Measurements from ENCODE around the gene CACNG3.
"Not testable (repeated sequence)": the region's sequence is repeated elsewhere in the genome, so short reads cannot be mapped to it uniquely, and the experiment has no call there.

CACNG3 gene

DNA sequence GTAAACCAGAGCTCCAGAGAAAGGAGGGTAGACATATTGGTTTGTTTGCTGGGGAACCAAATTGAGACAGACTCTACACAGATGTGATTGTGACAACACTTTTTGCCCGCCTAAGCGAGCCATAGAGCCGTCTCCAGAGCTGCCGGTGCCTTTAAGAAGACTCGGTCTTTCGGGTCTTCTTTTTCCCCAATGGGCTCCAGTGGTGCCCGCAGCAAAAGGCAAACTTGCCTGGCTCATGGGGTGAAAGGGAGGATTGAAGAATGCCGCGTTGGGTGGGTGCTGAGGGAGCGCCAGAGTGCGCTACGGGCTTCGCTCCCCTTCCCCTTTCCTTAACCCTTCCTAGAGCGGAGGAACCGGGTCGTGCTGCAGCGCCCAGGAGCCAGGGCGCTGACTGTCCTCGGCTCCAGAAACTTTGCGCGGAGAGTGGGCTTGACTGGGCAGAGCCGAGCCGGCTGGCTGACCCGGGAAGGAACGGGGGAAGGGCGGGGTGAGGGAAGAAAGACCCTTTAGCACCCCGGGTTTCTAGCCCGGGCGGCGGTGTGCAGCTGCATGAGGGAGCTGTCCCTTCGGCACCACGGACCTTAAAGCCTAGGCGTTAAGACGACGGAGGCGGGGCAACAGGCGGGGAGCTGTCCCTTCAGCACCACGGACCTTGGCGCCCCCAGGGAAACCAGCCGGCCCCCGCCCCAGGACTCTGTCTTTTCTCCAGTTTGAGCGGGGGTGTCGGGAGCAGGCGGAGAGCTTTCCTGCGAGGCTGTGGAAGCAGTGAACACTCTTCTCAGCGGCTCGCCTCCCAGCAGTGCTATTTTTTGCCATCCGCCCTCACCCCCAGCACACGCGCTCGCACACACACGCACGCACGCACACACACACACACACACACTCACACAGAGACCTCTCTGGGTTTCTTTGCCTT lies at the start of gene CACNG3:
Gene CACNG3, plus strand, starts transcription at position 880 of the 916 bp plus-strand sequence. CDS start 420 bp downstream, outside the sequence.
- in situ Hi-C loops (cut with HindIII; ENCODE audit: low sequenced_read_pairs): no loop called here

DNA sequence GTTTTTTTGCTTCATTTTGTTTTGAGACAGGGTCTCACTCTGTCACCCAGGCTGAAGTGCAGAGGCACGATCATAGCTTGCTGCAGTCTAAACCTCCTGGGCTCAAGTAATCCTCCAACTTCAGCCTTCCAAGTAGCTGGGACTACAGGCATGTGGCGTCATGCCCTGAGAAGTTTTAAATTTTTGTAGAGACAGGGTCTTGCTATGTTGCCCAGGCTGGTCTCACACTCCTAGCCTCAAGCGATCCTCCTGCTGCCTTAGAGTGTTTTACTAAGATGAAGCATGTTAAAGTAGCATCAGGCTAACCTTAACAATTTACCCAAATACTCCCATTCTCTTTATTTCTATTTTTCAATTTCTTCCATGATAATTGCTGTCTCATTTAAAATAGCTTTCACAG lies 49.2 kb upstream of the CACNG3 start:
- in situ Hi-C loops (cut with HindIII; ENCODE audit: low sequenced_read_pairs): no loop called here

DNA sequence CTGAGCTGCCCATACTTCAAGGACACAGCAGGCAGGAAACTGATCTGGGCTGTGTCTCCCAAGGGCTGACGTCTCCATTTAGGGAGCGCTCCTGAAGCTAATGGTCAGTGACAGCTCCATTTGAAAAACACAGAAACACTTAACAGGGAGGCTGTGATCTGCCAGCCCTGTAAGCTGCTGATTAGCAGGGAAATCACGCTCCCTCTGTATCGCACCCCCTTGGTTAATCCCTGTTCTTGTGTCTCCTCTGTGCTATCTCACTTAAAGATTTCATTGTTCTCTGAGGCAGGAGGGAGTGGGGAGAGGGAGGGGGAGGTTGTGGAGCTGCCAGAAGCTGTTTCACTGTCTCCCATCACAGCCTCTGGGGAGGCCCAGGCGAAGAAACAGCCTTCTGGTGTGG lies 47.4 kb upstream of the CACNG3 start:
- in situ Hi-C loops (cut with HindIII; ENCODE audit: low sequenced_read_pairs): no loop called here

DNA sequence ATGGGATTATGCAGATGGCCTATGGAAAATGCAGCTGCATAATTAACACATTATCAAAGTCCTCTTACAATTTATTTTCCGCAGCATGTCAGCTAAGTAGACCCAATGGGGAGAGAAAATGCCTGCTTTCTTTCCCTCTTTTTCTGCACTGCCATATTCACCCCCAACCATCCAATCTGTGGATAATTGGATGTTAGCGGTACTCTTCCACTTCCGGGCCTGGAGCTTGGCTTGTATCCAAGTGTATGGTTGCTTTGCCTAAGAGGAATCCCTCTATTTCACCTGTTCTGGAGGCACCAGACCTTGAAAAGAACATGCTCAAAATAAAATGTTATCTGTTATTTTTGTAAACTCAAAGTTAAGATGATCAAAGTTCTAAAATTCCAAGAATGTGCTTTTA lies 41.1 kb upstream of the CACNG3 start:
- in situ Hi-C loops (cut with HindIII; ENCODE audit: low sequenced_read_pairs): no loop called here

DNA sequence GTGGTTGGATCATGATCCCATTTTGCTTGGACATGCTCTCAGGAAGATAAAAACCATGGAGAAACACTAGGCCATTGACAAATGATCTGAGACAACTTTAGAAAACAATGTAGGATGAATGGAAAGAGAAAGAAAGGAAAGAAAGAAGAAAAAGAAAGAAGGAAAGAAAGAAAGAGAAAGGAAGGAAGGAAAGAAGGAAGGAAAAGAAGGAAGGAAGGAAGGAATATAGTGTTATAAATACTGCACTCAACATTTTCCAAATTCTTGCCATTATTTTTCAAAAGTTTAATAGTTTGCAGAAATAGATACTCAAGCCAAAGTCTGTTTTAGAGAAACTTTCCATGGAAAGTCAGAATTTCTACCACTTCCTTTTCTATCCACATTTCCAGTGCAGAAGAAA lies 39.2 kb upstream of the CACNG3 start:
- in situ Hi-C loops (cut with HindIII; ENCODE audit: low sequenced_read_pairs): no loop called here

DNA sequence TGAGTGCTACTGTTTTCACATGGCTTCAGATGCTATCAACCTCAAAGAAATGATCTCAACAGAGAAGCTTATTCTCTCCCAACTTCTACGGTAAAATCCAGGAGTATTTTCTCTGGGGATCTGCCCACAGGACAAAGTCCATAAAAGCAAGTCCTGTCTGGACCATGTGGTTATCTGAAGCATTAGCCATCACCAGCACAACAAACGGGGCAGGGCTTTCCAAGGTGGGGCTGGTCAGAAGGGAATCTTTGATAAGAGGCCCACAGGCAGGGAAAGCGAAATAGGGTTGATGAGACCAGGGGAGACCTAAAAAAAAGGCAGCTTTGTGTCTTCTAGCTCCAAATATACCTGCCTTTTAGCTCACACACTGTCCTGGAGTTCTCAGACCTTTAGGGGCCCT lies 38.7 kb upstream of the CACNG3 start:
- in situ Hi-C loops (cut with HindIII; ENCODE audit: low sequenced_read_pairs): no loop called here

DNA sequence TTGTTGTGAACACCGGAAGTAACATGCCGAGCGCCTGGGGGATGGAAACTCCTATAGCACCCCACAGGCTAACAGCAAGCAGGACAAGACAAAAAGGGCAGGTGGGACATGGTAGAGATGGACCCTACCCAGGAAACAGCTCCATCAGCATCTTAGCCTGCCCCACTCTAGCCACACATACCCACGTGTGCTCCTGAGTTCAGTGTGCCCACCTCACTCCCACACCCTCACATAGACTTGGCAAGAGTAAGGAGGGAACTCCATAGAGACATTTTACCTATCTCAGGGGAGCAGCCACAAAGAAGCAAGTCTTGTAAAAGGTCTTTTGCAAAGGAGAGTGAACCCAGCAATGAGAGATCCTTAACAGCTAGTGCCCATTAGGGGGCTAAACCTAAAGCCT lies 37.8 kb upstream of the CACNG3 start:
- in situ Hi-C loops (cut with HindIII; ENCODE audit: low sequenced_read_pairs): no loop called here

DNA sequence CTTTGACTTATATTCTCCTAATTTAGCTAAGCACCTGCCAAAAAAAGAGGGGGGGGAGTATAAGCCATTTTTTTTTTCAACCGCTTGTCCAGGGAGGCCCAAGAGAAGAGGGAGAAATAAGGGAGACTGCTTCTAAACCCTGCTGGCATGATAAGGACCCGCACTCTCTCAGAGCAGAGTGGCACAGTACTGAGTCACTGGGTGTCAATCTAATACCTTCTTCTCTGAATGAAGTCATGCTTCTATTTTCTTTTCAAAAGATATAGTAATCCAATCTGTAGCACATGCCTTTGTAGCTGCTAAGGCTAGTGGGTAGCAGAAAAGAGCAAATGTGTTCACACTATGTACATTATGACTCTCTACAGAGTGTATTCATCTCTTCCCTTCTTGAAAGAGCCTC lies 34.9 kb upstream of the CACNG3 start:
- in situ Hi-C loops (cut with HindIII; ENCODE audit: low sequenced_read_pairs): no loop called here

DNA sequence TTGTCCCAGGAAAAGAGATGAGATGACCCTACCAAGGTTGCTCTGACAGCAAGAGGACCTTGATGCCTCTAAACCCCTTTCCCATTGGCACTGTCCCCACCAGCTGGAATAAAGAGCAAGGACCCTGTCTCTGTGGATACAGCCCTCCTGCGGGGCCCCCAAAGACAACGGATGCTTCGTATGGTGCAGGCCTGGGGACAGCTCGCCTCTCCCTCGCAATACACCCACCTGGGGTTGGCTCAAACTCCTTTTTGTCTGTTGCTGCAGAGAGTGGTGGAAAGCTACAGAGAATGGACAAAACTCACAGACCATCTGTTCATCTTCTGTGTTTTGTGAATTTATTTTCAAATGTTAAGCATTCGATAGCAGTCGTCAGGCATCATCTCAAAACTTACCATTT lies 27.6 kb upstream of the CACNG3 start:
- in situ Hi-C loops (cut with HindIII; ENCODE audit: low sequenced_read_pairs): no loop called here

DNA sequence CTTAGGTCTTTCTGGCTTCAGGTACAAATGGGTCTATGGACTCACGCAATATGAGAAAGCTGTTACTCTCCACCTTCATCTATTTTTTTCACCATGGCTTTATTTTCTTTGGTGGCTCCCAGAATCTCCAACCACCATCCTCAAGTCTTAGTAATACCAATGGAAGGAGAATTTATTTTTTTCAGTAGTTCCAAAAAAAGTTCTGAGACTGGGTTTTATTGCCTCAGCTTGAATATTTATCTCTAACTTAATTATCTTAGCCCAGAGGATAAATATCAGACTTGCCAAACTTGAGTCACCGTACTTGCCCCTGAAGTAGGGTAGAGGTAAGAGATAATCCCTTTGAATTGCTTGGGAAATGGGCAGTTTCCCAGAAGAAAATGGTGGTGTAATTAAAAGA lies 23.2 kb upstream of the CACNG3 start:
- in situ Hi-C loops (cut with HindIII; ENCODE audit: low sequenced_read_pairs): no loop called here

DNA sequence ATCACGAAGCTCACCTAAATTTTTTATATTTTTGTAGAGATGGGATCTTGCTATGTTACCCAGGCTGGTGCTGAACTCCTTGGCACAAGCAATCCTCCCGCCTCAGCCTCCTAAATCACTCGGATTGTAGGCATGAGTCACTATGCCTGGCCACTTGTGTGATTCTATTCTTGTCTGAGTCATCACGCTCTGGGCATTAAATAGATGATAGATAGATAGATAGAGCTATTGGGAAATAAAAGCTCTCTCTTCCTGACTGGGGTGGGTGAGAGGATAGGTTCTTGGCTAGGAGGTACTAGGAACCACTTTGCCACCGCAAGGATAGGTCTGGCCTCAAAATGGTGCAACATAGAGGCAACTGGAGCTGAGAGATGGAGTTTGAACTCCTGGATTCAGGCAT lies 21.4 kb upstream of the CACNG3 start:
- in situ Hi-C loops (cut with HindIII; ENCODE audit: low sequenced_read_pairs): no loop called here

DNA sequence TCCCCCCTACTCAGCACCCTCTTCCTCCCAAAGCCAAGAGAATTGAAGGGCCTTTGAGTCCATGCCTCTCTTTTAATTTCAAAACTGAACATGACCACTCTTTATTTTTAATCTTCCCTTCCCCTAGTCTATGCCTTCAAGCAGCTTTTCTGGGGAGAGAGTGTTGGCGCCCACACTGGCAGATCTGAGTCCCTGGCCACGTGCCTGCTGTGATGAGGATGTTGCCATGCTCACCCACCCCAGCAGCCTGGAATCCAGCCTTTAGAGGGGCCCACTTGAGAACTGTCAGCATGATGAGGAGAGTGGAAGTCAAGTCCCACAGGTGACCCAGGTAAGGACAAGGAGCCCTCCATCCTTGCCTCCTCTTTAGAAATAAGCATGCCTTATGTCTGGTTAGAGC lies 20.3 kb upstream of the CACNG3 start:
- in situ Hi-C loops (cut with HindIII; ENCODE audit: low sequenced_read_pairs): no loop called here

DNA sequence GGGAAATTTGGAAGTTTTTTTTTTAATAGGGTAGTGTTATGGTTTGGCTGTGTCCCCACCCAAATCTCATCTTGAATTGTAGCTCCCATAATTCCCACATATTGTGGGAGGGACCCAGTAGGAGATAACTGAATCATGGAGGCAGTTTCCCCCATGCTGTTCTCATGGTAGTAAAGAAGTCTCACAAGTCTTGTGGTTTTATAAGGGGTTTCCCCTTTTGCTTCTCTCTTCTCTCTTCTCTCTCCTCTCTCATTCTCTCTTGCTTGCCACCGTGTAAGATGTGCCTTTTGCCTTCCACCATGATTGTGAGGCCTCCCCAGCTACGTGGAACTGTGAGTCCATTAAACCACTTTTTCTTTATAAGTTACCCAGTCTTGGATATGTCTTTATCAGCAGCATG lies 17.3 kb upstream of the CACNG3 start:
- in situ Hi-C loops (cut with HindIII; ENCODE audit: low sequenced_read_pairs): not testable (repeated sequence)

DNA sequence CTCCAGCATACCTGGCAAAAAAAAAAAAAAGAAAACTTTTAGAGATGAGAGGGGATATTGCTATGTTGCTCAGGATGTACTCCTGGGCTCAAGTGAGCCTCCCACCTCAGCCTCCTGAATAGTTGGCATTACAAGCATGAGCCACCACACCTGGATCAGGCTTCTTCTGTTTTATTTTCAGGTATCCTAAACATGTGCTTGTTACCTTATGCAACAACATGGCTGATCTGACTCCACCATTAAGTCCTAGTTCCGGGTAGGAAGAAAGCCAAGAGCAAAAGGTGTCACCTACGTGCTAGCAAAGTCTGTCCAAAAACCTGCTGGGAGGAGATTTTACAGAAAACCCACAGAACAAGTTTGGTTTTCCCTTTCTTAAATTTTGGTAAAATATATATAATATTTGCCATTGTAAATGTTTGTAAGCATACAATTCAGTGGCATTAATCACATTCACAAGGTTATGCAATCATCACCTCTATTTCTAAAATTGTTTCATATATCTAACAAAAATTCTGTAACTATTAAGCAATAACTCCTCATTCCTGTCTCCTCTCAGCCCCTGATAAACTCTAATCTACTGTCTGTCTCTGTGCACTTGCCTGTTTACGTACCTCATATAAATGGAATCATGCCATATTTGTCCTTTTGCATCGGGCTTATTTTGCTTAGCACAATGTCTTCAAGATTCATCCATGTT lies 9.1 kb upstream of the CACNG3 start:
- in situ Hi-C loops (cut with HindIII; ENCODE audit: low sequenced_read_pairs): no loop called here

DNA sequence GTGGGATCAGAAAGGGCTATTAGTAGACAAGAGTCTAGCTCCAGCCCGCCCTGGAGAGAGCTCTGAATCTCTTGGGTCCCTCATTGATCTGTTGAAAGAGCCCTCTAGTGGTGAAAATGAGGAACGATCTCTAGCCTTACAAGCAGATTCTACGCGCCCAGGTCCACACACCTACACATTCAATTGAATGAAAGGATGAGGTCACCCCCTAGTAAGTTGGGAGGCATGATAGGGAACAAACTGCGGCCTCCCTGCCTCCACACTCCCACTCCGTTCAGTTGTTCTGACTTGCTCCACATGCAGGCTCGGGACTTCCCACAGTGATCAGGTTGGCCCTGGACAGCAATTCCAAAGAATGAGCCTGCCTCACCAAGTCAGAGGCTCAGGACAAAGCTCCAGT lies 2.9 kb upstream of the CACNG3 start:
- in situ Hi-C loops (cut with HindIII; ENCODE audit: low sequenced_read_pairs): no loop called here

DNA sequence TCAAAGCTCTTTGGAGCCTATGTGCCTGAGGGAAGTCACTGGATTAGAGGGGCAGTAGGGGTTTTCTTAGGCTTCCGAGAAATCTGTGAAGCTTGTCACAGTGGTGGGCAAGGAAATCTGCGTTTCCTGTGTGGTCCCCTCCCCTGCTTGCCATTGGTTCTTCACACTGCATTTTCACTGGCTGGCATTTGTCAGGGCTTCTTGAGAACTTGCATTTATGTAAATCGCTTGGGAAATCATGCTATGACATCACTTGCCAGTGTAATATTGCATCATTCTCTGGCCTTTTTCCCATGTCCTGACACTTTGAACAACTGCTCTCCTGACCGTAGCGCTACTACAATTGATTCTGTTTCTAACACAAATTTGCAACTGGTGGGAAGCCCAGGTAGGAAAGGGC lies 1.8 kb downstream of the CACNG3 start:
- in situ Hi-C loops (cut with HindIII; ENCODE audit: low sequenced_read_pairs): no loop called here

DNA sequence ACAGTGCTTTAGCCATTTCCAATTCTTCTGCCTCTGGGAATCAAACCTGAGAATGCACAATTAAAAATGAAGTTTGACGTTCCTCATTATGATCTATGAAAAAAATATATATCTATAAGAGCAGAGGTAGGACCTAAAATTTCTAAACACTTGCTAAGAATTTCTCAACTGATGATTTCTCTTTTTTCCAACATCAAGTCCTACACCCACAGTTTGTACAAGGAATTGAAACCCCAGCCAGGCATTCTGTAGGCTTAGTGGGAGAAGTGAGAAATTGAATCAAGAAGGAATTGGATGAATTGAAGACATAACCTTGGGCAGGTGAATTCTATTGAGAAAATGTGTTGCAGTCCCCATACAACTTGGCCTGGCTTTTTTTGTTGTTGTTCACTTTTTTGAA lies 2.7 kb downstream of the CACNG3 start:
- in situ Hi-C loops (cut with HindIII; ENCODE audit: low sequenced_read_pairs): no loop called here

DNA sequence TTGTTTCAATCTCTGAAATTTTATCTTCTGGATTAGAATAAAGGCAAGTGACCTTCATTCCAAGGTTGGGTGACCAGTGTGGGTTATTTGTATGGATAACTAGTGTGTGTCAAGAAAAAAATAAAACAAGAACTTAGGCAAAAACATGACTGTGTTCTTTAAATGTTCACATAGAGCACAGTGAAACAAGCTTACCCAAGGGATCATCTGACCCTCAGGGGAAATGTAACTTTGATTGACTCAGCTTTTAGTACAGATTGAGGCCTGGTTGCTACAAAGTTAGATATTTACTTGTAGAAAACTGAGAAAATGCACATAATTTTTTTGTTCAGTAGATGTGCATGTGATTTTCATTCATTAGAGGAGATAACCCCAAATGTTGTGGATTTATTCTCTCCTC lies 6.7 kb downstream of the CACNG3 start:
- in situ Hi-C loops (cut with HindIII; ENCODE audit: low sequenced_read_pairs): no loop called here

DNA sequence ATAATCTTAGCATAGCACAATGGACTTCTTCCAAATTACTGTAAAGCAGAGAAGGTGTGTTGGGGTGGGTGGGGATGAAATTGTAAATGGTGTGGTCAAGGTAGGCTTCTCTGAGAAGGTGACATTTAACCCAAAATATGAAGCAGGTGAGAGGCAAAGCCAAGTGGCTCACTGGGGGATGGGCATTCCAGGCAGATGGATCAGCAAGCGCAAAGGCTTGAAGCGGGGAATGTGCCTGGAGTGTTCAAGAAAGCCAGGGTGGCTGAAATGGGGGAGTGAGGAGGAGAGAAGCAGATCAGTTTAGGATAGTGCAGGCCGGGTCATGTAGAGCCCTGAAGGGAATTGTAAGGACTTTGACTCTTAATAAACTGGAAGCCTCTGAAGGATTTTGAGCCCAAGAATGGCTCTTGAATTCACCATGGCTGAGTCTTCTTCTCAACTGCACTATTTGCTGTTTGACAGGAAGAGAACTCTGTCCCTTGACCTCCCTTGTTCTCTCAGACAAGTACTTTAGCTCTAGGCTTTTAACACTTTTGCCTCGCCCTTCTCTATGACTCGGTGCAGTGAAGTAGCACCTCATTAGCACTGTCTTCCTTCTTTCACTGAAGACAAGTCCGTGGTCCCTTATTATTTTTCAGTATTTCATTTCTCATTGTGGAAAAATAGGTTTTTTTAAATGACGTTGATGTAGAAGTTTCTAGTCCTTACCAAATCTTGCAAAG lies 14.7 kb downstream of the CACNG3 start:
- in situ Hi-C loops (cut with HindIII; ENCODE audit: low sequenced_read_pairs): no loop called here

DNA sequence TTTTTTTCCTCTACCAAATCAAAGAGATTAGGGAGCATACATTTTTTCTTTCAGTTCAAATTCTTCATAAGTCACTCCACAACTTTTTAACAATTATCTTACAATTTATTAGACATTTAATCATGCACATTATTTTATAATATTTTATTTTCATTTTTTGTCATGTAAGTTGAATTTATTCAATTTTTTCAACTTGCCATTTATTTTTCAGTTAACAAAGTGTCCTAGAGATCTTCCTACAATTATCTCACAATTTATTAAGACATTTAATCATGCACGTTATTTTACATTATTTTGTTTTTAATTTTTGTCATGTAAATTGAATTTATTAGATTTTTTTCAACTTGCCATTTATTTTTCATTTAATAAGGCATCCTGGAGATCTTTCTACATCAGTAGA lies 16.2 kb downstream of the CACNG3 start:
- in situ Hi-C loops (cut with HindIII; ENCODE audit: low sequenced_read_pairs): no loop called here

DNA sequence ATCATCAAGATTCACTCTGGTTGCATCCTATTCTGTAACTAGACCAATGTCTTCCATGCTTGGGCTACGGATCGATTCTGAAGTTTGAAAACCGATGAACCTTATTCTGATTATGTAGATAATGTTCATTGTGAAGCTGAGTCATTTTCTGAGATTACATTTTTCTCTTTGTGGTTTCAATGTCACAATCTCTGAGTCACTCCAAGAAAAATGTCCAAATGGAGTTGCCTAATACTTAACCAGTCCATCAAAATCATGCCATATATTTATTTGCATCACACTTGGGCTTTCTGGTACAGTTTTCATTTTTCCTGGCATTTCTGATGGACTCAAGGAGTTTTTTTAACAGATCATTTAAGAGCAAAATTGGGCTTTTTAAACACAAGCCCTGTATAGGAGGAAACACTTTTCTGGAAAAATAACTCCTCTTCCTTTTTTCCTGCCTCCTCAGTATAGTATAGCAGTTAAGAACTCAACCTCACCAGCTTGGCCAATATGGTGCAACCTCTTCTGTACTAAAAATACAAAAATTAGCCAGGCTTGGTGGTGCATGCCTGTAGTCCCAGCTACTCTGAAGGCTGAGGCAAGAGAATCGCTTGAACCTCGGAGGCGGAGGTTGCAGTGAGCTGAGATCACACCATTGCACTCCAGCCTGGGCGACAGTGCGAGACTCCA lies 17.5 kb downstream of the CACNG3 start:
- in situ Hi-C loops (cut with HindIII; ENCODE audit: low sequenced_read_pairs): no loop called here

Data from DLD1 (cell line).